ENCODE data around the gene KY.

KY gene

DNA sequence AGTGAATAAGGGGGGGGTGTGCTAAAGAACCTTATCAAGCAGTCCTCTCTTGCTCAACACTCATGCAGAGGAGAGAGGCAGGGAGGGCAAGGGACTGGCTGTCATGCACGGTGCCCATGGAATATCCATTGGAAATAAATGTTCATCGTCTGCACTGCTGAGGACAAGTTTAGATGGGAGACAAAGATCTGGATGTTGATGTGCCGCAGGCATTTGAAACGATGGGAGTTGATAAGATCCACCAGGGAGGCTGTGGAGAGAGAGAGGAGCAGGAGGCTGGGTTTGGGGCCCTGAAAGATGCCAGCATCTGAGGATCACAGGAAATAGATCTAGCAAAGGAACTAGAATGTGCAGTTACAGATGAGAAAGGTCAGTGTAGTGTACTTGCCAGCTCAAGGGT is 88.8 kb downstream of the KY start:
- TF ChIP-seq CTCF (IDR thresholded peaks at IDR 0.05): no peak

DNA sequence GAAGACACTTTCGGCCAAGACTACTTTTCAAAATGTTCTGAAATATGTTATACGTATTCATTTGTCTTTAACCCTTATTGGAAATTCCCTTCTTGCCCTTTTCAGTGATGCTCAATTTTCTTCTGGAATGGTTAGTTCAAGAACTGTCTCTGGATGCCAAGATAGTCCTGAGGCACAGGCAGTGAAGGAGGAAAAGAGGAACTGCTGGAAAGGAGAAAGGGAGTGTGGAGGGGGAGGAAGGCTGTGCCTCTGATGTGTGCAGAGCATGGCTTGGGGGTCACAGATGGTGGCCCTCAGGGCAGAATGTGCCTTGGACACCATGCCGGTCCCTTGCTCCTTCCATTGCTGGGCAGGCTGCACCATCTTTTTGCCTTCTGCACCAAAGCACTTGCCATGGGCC is 91.2 kb downstream of the KY start:
- TF ChIP-seq CTCF (IDR thresholded peaks at IDR 0.05): no peak

Measured in LNCAP (cell line).